Fibroblast of lung (primary cell): ENCODE data around the gene FHIT.

Experiments used
- CTCF ChIP-seq, 2 donors: IDR thresholded peaks in 1 of 2; conservative IDR thresholded peaks in 1 of 2; 1 replicate in 1 of 2; 2 replicates in 1 of 2; pipeline ENCODE4 v1.5.1; 2011 to 2012; ENCODE audit warnings: low read length in 2 of 2, control low read depth in 1 of 2, inconsistent platforms in 1 of 2, low read depth in 1 of 2, mild to moderate bottlenecking in 1 of 2
- EZH2 ChIP-seq: IDR thresholded peaks from 2 replicates; pipeline ENCODE4 v1.5.1; 2012; ENCODE audit warnings: low read length, control low read depth, mild to moderate bottlenecking; ENCODE audit errors: missing control alignments

DNA sequence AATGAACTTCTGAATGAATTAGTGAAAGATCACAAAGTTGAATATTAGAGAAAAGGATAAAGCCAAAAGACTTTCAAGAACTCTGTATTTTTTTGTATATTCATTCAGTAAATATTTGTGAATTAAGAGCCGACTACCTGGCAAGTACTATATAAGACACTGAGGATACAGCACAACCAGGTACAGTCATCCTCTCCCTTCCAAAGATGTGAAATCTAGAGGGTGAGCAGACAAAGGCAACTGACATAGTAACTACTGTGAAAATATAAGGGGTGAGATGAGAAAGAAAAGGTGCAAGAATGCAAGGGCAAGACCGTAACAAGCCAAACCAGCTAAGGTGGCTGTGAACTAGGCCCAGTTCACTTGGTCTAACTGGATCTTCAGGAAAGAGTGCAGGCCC lies 1226.9 kb downstream of the FHIT start:
- TF ChIP-seq CTCF (conservative IDR thresholded peaks at IDR 0.05 in 1 of 2, IDR thresholded peaks at IDR 0.05 in 1 of 2; ENCODE audit: low read depth in 1 of 2, low read length in 2 of 2) (no peak), EZH2 (no peak)
